Erythroblast (primary cell): ENCODE data around the gene SEMA3A.

ENCODE experiments used
- GATA1 ChIP-seq: IDR thresholded peaks from 2 replicates; pipeline ENCODE4 v1.6.1; 2011; ENCODE audit warnings: low read depth, mild to moderate bottlenecking, control low read depth, low read length, moderate library complexity
- POLR2A ChIP-seq: IDR thresholded peaks from 2 replicates; pipeline ENCODE4 v1.6.1; 2011; ENCODE audit warnings: mild to moderate bottlenecking, low read length

DNA sequence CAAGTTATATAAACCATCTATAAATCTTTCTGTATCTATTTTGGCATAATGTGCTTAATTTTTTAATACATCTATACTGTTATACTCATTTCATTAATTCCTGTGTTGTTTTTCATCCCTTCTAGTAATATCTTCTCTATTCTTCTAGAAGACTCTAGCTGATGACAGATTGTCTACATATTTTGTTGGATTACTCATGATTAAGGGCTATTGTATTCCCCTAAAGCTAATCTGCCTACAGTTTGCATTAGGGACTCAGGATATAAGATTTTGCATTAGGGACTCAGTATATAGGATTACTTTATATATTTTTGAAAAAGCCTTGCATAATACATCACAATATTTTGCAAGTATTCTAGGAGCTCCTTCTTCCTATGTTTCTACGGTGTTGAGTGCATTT is 8.3 kb upstream of the SEMA3A start:
- no peak for TF ChIP-seq POLR2A
- TF ChIP-seq GATA1, result no peak
